Activated gamma-delta T cell (primary cell): Measurements from ENCODE around the gene SV2B.

Experiments used
- DNase-seq: peaks from one replicate; lab custom pipeline; 2025; lab: John Stamatoyannopoulos, UW

The SV2B gene

DNA sequence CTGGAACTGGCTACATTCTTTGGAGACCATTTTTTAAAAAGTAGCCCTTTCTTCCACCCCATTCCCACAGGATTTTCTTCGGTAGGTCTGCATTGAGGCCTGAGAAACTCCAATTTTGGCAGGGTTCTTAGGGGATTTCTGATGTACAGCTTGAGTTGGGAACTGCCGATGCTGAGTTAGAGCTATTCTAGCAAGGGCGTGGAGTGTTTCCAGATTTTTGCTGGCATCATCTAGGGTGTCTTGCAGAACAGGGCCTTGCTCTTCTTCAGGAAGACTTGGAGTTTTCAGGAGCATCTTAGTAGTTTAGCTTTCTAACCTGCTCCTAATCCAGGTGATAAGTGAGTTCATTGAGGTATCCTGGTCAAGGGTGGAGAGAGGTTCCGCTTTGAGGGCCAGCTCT is 41.0 kb downstream of the SV2B start:
- DNase-seq, result no peak

GRCh38 chr15:91142106-91142744 is 42.2 kb downstream of the SV2B start:
- no peak for DNase-seq

DNA sequence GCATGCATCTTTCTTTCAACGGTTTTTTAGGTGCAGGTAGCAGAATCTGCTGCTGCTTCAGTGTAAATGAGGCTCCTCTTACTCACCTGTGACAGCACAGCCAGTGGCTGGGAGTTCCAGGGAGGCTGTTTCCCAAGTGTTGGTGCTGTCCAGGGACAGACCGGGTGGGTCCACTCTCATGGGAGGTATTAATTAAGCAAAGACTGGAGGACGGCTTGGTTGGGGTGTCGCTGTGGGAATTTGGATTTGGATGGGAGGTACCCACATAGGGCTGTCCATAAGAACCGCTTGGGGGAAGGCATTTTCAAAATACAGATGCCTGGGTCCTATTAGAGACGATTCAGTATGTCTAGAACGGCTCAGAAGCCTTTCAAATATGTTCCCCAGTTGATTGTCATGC is 42.9 kb downstream of the SV2B start:
- DNase-seq, result no peak

GRCh38 chr15:91146728-91147127 is 46.7 kb downstream of the SV2B start:
- no peak for DNase-seq

DNA sequence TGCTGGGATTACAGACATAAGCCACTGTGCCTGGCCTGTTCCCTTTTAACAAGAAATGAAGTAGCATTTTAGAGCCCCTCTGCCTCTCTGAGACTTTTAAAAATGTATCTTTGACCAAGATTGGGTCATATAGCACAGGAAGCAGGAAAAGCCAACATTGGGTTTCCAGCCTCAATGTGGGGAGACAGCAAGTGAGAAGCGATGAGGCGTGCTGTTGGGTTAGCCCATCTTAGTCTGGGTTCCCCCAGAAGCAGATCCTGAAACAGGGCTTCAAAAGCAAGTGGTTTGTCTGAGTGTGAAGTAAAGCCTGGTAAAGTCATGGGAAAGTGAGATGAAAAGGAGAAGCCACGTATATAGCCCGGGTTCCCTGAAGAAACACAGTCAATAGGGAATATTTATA is 48.2 kb downstream of the SV2B start:
- no peak for DNase-seq

DNA sequence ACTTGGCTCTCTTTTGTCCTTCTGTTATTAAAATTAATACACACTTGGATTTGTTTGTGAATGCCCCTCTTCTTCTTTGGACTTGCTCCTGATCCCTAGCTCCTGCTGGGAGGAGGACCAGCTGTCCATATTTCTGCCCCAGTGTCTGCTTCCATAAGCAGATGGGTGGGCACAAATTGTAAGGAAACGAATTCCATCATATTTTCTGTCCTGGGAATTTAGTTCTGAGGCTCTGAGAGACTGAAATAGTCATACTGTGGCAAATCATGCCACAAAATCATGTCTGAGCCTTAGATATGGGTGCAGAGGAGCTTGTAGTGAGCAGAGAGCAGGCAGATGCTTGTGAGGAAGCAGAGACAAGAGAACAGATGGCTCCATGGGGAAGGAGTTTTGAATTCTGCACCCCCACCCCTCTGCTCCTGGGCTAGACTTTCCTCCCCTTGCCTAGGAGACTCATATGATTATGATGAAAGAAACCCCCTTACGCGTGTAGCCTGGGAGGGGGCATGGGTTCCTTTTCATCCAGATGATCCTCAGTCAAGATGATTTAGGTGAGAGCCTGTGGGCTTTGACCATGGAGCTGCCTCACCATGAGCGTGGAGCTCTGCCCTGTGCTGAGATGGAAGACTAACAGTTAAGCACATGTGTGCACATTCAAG is 50.6 kb downstream of the SV2B start:
- no peak for DNase-seq

- no peak for DNase-seq
Measured at GRCh38 chr15:91151781-91152563, 51.9 kb downstream of the SV2B start.

DNA sequence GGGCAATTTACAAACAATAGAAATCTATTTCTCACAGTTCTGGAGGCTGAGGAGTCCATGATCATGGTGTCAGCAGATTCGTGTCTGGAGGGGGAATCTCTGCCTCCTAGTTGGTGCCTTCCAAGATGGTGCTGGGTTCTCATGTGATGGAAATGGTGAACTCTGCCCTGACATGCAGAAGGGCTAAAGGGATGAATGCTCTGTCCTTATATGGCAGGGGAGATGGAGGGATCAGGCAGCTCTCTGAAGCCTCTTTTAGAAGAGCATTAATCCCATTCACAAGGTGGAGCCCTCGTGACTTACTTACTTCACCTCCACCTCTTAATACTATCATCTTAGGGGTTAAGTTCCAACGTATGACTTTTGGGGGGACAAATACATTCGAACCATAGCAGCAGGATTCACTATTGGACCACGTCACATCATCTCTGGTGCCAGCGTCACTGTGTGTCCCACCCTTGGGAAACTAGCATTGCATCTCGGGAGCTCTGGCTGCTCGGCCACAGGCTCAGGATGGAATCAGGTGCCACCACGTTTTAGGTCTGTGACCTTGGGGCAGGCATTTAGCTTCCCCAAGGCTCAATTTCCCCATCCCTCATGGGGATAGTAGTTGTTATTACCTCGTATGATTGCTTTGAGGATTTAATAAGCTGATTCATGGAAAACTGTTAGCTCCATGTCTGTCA is 53.0 kb downstream of the SV2B start:
- DNase-seq, result no peak

GRCh38 chr15:91153954-91154353 is 53.9 kb downstream of the SV2B start:
- no peak for DNase-seq

DNA sequence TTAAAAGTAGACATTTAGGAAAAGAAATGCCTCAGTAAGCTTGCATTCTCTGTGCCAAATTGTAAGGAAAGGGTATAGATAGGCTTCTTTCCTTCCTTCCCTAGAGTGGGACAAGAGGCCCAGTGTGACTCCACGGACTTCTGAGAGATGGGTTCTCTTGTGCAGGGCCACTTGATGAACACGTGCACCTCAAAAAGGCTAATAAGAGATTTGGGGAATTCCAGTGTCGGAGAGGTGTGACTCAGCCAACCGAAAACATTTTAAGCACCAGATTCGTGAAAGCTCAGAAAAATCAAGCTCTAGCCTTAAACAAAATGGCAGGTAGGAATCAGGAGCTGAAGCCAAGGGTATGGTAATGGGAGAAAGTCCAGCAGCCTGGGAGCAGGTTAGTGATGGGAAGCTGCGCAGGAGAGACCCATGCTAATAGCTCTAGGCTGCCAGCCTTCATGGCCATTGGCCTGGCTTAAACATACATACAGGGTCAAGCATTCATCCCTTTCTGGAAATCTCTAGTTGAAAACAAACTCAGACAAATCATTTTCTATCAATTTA is 56.2 kb downstream of the SV2B start:
- no peak for DNase-seq

DNA sequence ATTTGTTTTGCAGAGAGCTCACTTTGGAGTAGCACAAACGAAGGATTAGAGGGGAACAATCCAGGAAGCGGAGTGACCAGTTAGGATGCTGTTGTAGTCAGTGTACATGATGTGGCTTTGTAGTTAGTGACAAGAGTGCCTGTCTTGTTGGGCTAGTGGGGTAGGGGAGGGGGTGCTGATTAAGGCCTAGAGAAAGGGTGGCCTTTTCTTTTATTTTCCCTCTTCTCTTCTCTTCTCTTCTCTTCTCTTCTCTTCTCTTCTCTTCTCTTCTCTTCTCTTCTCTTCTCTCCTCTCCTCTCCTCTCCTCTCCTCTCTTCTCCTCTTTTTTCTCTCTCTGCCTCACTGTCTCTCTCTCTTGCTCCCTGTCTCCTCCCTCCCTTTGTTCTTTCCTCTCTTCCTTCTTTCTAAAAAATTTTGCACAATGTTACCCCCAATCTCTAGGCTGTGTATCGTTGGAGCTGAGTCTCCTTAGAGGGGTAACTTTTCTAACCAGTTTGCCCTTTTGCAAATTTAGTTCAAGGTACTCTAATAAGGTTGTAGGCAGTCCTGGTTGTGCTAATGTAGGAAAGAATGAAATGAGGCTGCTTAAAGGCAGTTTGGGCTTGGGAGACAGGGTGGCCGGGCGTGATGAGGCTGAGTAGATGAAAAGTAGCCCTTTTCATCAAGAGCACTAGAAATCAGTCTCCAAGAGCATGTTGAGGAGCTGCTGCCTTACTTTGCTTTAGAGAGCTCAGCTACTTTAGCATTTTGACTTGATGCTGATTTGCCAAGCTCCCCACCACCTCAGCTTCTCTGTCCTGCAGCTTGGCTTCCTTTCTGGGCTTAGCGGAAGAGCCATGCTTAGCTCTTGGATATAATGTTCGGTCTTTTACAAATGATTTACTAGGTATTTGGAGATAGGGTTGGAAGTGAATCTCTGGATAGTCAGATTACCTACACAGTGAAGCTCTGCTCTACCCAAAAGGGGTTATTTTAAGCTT is 58.6 kb downstream of the SV2B start:
- DNase-seq, result no peak

DNA sequence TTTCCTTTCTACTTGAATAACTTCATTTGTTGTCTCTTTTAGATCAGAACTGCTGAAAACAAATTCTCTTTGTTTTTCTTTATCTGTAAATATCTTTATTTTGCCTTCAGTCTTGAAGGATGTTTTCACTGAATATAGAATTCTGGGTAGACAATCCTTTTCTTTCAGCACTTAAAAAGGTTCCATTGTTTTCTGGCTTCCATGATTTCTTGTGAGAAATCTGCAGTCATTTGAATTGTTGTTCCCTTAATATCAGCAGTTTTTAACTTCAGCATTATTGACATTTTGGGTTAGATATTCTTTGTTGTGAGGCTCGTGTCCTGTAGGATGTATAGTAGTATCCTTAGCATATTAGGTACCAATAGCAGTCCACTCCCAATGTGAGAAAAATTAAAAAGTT is 65.8 kb downstream of the SV2B start:
- DNase-seq, result no peak

- no peak for DNase-seq
Measured at GRCh38 chr15:91168457-91168856, 68.4 kb downstream of the SV2B start.

GRCh38 chr15:91171334-91171733 is 71.3 kb downstream of the SV2B start:
- DNase-seq, result no peak

- DNase-seq, result no peak
Measured at GRCh38 chr15:91182101-91182500, 82.0 kb downstream of the SV2B start.

GRCh38 chr15:91183596-91183995 is 83.5 kb downstream of the SV2B start:
- no peak for DNase-seq

DNA sequence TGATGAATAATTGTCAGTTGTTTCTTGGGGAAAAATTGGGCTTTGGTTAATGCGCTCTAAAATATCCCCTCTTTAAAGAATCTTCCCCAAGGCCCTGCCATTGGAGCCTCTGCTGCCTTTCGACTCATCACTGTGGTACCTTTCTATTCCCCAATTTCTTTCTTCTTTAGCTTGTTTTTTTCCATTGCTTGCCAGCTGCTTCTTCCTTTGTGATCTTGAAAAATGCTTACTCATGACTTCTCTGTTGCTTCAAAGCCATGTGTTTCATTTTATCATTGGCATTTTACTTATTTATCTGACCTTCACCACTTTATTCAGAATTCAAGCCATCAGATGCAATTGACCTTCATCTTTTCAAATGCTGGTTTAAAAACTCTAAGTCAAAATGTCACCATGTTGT is 84.4 kb downstream of the SV2B start:
- no peak for DNase-seq

- no peak for DNase-seq
Measured at GRCh38 chr15:91186904-91187656, 87.0 kb downstream of the SV2B start.

- no peak for DNase-seq
Measured at GRCh38 chr15:91192285-91192684, 92.2 kb downstream of the SV2B start.

DNA sequence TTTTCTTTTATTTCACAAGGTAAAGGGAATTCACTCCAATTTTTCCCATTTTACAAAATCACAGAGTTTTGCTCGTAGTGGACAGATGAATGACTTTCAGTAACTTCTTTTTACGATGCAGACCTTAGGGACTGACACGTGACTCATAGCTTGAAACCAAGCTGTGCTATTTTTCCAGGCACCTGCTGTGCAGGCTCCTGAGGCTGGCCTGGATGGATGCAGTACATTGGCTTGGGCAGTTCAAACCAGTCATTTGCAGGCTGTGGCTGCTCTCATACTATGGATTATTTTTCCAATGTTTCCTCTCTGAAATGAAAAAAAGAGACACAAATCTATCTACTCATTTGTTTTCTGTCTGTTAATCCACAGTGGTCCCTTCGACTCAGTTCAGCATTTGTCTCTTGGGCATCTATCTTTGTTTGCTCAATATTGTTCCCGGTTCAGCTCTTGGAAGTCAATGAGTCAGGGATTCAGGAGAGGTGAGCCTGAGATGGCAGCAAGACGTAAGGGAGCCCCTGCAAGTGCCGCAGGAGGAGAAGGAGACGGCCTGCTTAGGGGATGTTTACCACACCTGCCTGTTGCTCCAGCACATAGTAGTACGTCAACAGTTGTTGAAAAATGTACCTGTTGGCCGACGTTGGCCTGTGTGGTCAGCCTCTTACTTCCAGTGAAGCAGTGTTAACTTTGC is 92.8 kb downstream of the SV2B start:
- DNase-seq, result no peak
